Gastrocnemius medialis (tissue), 4 donors: ENCODE results near the gene MOGAT2.

Experiments
- POLR2A ChIP-seq, 2 donors: fragments of 450-650 bp; IDR thresholded peaks; one replicate each; pipeline ENCODE4 v1.6.1; 2017; ENCODE audit warnings: antibody characterized with exemption in 2 of 2, mild to moderate bottlenecking in 2 of 2, moderate library complexity in 2 of 2
- TF ChIP-seq, protein P1 (sequence below), 5 experiments: fragments of 450-650 bp in 3 of 5; fragments of 200-600 bp in 2 of 5; sonication (generic) in 2 of 5; IDR thresholded peaks in 4 of 5; conservative IDR thresholded peaks in 1 of 5; 1 replicate in 4 of 5; 2 replicates in 1 of 5; pipeline ENCODE4 v1.5.1; 2016 to 2019; ENCODE audit warnings: antibody characterized with exemption in 5 of 5, mild to moderate bottlenecking in 3 of 5, moderate library complexity in 3 of 5

DNA sequence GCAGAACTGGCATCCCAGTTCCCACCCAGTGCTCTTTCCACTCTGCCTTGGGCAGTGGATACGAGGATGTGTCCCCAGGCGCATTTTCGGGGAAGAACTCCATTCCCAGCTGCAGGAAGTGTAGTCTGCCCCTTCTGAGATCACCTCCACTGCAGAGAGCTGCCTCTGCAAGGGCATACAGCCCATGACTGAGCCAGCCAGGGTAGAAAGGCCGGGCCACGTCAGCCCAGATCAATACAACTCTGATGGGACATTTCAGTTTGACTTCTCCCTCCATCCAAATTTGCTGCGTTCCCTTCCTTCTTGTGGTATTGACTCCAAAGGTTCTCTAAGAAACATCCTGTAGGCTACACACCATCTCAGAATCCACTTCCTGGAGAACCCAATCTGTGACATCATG is 19.7 kb downstream of the MOGAT2 start:
- TF ChIP-seq, protein P1, sequence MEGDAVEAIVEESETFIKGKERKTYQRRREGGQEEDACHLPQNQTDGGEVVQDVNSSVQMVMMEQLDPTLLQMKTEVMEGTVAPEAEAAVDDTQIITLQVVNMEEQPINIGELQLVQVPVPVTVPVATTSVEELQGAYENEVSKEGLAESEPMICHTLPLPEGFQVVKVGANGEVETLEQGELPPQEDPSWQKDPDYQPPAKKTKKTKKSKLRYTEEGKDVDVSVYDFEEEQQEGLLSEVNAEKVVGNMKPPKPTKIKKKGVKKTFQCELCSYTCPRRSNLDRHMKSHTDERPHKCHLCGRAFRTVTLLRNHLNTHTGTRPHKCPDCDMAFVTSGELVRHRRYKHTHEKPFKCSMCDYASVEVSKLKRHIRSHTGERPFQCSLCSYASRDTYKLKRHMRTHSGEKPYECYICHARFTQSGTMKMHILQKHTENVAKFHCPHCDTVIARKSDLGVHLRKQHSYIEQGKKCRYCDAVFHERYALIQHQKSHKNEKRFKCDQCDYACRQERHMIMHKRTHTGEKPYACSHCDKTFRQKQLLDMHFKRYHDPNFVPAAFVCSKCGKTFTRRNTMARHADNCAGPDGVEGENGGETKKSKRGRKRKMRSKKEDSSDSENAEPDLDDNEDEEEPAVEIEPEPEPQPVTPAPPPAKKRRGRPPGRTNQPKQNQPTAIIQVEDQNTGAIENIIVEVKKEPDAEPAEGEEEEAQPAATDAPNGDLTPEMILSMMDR (IDR thresholded peaks at IDR 0.05 in 4 of 5, conservative IDR thresholded peaks at IDR 0.05 in 1 of 5), result no peak
- TF ChIP-seq POLR2A (IDR thresholded peaks at IDR 0.05), result no peak
